Skeletal muscle tissue (tissue), 4 donors: ENCODE results near the gene ZNF35. TPM values are rescaled to one million over a fixed set of nuclear protein-coding genes. Genes with fewer than 3 reads are reported as not detected.

Experiments
- H3K27ac ChIP-seq: one replicate; pipeline ENCODE4 v1.7.0; 2013; ENCODE audit warnings: mild to moderate bottlenecking, low read depth, low read length, inconsistent platforms
- H3K27me3 ChIP-seq, 3 donors: one replicate each; pipeline ENCODE4 v1.7.0; 2013; ENCODE audit warnings: low read length in 3 of 3; ENCODE audit not compliant: control insufficient read depth in 3 of 3, insufficient read depth in 3 of 3
- H3K36me3 ChIP-seq, 3 donors: one replicate each; pipeline ENCODE4 v1.7.0; 2013; ENCODE audit warnings: low read length in 3 of 3; ENCODE audit not compliant: control insufficient read depth in 3 of 3, insufficient read depth in 3 of 3
- H3K4me1 ChIP-seq, 3 donors: one replicate each; pipeline ENCODE4 v1.7.0; 2013; ENCODE audit warnings: low read length in 3 of 3, mild to moderate bottlenecking in 3 of 3; ENCODE audit not compliant: control insufficient read depth in 3 of 3, insufficient read depth in 3 of 3
- H3K4me3 ChIP-seq, 3 donors: one replicate each; pipeline ENCODE4 v1.7.0; 2013; ENCODE audit warnings: low read length in 3 of 3
- H3K9ac ChIP-seq, 3 donors: one replicate each; pipeline ENCODE4 v1.7.0; 2013; ENCODE audit warnings: low read length in 3 of 3, mild to moderate bottlenecking in 3 of 3, moderate library complexity in 2 of 3, low read depth in 1 of 3
- H3K9me3 ChIP-seq, 3 donors: one replicate each; pipeline ENCODE4 v1.7.0; 2013; ENCODE audit warnings: low read length in 3 of 3; ENCODE audit not compliant: control insufficient read depth in 3 of 3
- total RNA-seq: library from RNA; depleted of rRNA; stranded (reverse); fragments of >200 nt; gene quantifications from one replicate; pipeline ENCODE4 v1.2.3, GENCODE V29; 2014
- donor health status: Osteomylitis.

ZNF35 gene
- total RNA-seq: 11.5 TPM

DNA sequence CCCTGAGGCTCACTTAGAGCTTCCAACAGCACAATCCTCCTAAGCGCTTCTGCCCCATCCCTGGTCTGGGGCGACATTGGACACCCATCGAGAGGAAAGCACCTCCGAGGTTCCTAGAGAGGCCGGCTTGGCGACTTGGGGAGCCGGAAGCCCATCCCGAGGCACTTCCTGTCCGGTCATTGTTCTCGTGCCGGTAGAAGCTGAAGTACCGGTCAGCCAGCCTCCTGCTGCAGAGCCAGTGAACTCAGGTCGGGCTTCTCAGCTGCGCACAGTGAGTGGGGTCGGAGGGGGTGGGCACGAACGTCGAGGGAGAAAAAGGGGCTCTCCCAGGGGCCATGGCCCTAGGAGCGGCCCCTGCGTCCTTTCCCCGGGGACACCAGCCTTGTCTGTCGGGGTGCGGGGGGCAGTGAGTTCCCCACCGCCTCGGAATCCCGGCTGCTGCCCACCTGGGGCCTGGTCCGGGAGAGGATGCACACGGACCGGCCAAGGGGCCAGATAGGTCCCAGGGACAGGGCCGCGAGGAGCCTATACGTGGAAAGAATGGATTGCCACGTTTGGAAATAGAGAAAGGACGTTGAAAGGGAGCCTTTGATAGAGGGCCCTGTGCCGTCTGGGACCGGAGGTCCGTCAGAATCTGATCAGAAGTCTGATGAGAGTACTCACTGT lies at the start of gene ZNF35:
TSS of gene ZNF35 (plus strand) at position 169 of the 666 bp plus-strand sequence. CDS start 2,336 bp downstream, outside the sequence.
- H3K27ac ChIP-seq: peak within 1 kb of the TSS; percentile 75
- H3K4me1 ChIP-seq: peaks cover 3 to 10% (median 5%) of the 10 kb centered on the region in 3 donors
- no peaks in the 10 kb centered on the region for H3K27me3 ChIP-seq
- H3K9ac ChIP-seq: peak within 1 kb of the TSS; percentile 83 to 92 (median 88)
- H3K36me3 ChIP-seq: peaks cover 22 to 29% (median 25%) of the 10 kb centered on the region in 3 donors
- peaks cover 0 to 2% (median 0%) of the 10 kb centered on the region in 3 donors for H3K9me3 ChIP-seq
- peak within 1 kb of the TSS; percentile 76 to 91 (median 89) for H3K4me3 ChIP-seq

DNA sequence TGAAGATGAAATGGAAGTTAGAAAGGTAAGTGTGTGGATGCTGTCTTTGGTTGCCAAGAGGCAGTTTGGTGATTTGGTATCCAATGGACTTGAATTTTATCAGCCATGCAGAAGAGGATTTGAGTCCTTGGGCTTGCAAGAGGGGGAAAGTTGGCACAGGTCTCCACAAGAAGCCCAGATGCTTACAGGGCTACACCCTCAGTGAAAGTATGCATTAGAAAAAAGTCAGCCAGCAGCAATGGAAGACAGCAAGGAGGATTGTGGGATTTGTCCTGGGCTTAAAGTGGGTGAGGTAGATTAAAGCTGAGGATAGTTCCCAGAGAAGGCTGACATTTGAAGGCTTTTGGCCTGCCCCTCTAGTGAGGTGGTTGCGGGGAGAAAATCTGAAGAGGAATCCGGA lies 46.8 kb upstream of the ZNF35 start:
- no peaks in the 10 kb centered on the region for H3K27me3 ChIP-seq
- no peak overlapping the region for H3K4me3 ChIP-seq
- no peaks in the 10 kb centered on the region for H3K4me1 ChIP-seq
- H3K27ac ChIP-seq: no peak overlapping the region
- H3K36me3 ChIP-seq: peaks cover 0 to 2% (median 0%) of the 10 kb centered on the region in 3 donors
- H3K9ac ChIP-seq: no peak overlapping the region
- peaks cover 0 to 4% (median 0%) of the 10 kb centered on the region in 3 donors for H3K9me3 ChIP-seq

DNA sequence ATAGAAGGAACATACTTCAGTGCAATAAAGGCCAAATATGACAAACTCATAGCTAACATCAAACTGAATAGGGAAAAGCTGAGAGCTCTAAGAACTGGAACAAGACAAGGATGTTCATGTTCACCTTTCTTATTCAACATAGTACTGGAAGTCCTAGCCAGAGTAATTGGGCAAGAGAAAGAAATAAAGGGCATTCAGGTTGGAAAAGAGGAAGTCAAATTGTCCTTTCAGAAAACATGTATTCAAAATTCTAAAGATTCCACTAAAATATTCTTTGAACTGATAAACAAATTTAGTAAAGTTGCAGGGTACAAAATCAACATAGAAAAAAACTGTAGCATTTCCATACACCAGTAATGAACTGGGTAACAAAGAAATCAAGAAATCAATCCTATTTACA lies 35.9 kb upstream of the ZNF35 start:
- Histone ChIP-seq H3K27me3 (no peaks in the 10 kb centered on the region), H3K9ac (no peak overlapping the region), H3K4me1 (no peaks in the 10 kb centered on the region), H3K9me3 (no peaks in the 10 kb centered on the region), H3K36me3 (no peaks in the 10 kb centered on the region), H3K4me3 (no peak overlapping the region), H3K27ac (no peak overlapping the region)

DNA sequence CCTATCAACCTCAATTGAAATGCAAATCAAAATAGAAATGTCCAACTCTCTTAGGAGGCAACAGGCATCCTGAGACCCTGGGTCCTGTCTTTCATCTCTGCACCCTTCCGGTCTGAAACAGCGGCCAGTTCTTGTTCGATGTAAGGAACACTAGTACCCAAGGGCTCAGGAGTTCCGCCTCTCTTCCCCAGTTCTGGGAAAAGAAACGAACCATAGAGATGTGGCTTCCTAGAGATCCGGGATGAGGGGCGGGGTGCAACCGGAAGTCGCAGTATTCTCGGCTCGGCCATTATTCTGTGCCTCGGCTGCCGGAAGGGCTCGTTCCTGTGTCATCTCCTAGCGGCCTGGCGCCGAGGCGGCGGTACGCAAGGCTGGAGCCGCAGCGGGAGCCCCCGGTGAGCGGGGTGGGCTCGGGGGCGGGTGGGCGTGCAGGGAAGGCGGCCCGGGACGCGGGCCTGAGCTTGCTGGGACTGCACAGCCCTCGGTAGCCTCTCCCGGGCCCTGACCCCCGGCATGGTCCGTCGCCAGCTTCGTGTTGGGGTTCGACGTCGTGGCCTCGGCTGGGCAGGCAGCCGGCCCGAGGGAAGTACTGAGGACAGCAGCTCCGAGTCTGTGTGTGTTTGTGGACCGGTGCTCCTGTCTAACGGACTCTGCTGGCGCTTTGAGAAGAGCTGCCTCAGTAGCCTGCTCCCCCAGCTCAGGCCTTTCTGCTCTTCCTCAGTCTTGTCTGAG lies 23.6 kb upstream of the ZNF35 start, which contains the start of gene ZNF197:
TSS of gene ZNF197 (plus strand) at position 288 of the 732 bp plus-strand sequence. CDS start 4,119 bp downstream, outside the sequence.
- peaks cover 2 to 13% (median 8%) of the 10 kb centered on the region in 3 donors for H3K4me1 ChIP-seq
- peak within 1 kb of the TSS; percentile 81 for H3K27ac ChIP-seq
- H3K9me3 ChIP-seq: no peaks in the 10 kb centered on the region
- peaks cover 0 to 9% (median 3%) of the 10 kb centered on the region in 3 donors for H3K36me3 ChIP-seq
- H3K4me3 ChIP-seq: peak within 1 kb of the TSS; percentile 87 to 92 (median 89)
- peak within 1 kb of the TSS; percentile 86 to 92 (median 91) for H3K9ac ChIP-seq
- no peaks in the 10 kb centered on the region for H3K27me3 ChIP-seq

DNA sequence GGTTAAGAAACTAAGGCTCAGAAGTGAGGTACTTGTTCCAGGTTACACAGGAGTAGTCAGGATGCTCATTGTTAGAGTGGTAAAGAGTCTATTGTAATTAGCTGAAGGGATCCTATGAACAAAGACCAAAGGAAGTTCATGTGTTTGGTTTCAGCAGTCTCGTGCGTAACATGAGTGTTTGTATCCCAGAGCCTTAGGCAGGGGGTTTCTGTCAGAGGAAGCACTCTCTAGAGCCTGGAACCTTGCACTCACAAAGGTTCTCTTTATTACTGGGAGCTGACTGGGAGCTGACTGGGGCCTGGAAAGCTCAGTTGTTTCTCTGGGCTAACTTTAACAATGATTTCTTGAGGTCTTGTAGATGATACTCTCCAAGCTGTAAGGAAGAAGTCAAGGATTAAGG lies 19.8 kb upstream of the ZNF35 start:
- no peak overlapping the region for H3K4me3 ChIP-seq
- H3K27ac ChIP-seq: no peak overlapping the region
- H3K36me3 ChIP-seq: peaks cover 17 to 33% (median 27%) of the 10 kb centered on the region in 3 donors
- peaks cover 2 to 13% (median 8%) of the 10 kb centered on the region in 3 donors for H3K4me1 ChIP-seq
- H3K9ac ChIP-seq: no peak overlapping the region
- no peaks in the 10 kb centered on the region for H3K9me3 ChIP-seq
- no peaks in the 10 kb centered on the region for H3K27me3 ChIP-seq

- no peaks in the 10 kb centered on the region for H3K4me1 ChIP-seq
- H3K27ac ChIP-seq: no peak overlapping the region
- H3K27me3 ChIP-seq: no peaks in the 10 kb centered on the region
- no peak overlapping the region for H3K4me3 ChIP-seq
- H3K36me3 ChIP-seq: peaks cover 28 to 48% (median 41%) of the 10 kb centered on the region in 3 donors
- no peak overlapping the region for H3K9ac ChIP-seq
- no peaks in the 10 kb centered on the region for H3K9me3 ChIP-seq
Observed at GRCh38 chr3:44632193-44632592, 16.3 kb upstream of the ZNF35 start.

DNA sequence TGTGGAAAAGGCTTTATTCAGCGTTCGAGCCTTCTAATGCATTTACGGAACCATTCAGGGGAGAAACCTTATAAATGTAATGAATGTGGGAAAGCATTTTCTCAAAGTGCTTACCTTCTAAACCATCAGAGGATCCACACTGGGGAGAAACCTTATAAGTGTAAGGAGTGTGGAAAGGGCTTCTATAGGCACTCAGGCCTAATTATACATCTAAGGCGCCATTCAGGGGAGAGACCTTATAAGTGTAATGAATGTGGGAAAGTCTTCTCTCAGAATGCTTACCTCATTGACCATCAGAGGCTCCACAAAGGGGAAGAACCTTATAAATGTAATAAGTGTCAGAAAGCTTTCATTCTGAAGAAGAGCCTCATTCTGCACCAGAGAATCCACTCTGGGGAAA lies 6.2 kb upstream of the ZNF35 start:
- no peak overlapping the region for H3K9ac ChIP-seq
- H3K27me3 ChIP-seq: no peaks in the 10 kb centered on the region
- H3K9me3 ChIP-seq: peaks cover 0 to 21% (median 6%) of the 10 kb centered on the region in 3 donors
- peaks cover 28 to 50% (median 45%) of the 10 kb centered on the region in 3 donors for H3K36me3 ChIP-seq
- H3K4me3 ChIP-seq: peak overlapping the region in 1 of 3 donors; percentile 0
- no peak overlapping the region for H3K27ac ChIP-seq
- no peaks in the 10 kb centered on the region for H3K4me1 ChIP-seq

GRCh38 chr3:44643024-44643423 lies 5.5 kb upstream of the ZNF35 start:
- H3K4me3 ChIP-seq: no peak overlapping the region
- peaks cover 26 to 50% (median 45%) of the 10 kb centered on the region in 3 donors for H3K36me3 ChIP-seq
- no peaks in the 10 kb centered on the region for H3K4me1 ChIP-seq
- peaks cover 0 to 21% (median 6%) of the 10 kb centered on the region in 3 donors for H3K9me3 ChIP-seq
- H3K27ac ChIP-seq: no peak overlapping the region
- no peaks in the 10 kb centered on the region for H3K27me3 ChIP-seq
- no peak overlapping the region for H3K9ac ChIP-seq

GRCh38 chr3:44647771-44648170 lies 761 bp upstream of the ZNF35 start:
- no peak overlapping the region for H3K4me3 ChIP-seq
- H3K4me1 ChIP-seq: peaks cover 3 to 10% (median 5%) of the 10 kb centered on the region in 3 donors
- no peak overlapping the region for H3K9ac ChIP-seq
- H3K27me3 ChIP-seq: no peaks in the 10 kb centered on the region
- peaks cover 0 to 10% (median 0%) of the 10 kb centered on the region in 3 donors for H3K9me3 ChIP-seq
- H3K27ac ChIP-seq: no peak overlapping the region
- H3K36me3 ChIP-seq: peaks cover 22 to 30% (median 29%) of the 10 kb centered on the region in 3 donors

DNA sequence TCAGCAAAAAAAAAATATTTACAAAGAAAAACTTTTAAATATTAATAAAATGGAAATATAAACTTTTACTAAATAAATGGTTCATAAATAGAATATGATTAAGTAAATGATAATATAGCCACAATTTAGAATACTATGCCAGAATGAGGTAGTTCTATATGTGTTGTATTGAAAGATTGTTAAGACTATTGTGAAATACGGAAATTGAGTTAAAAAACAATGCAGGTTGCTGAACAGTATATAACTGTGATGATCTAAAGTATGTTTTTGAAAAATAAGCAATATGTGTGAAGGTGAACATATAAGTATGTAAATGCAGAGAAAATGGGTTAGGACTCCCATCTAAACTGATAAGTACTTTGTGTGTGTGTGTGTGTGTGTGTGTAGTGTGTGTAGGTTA lies 1.2 kb downstream of the ZNF35 start:
- Histone ChIP-seq H3K27ac (no peak overlapping the region), H3K4me3 (no peak overlapping the region), H3K9me3 (no peaks in the 10 kb centered on the region)

More for the DNA sequence above, 1.2 kb downstream of the ZNF35 start:
- H3K36me3 ChIP-seq: peaks cover 27 to 35% (median 28%) of the 10 kb centered on the region in 3 donors
- peaks cover 3 to 10% (median 5%) of the 10 kb centered on the region in 3 donors for H3K4me1 ChIP-seq
- H3K9ac ChIP-seq: no peak overlapping the region
- no peaks in the 10 kb centered on the region for H3K27me3 ChIP-seq
